Stomach (tissue), 4 donors: ENCODE results near the gene AADACL3.

Experiments used
- CTCF ChIP-seq, 7 experiments: fragments of 450-650 bp in 4 of 7; fragments of 200-600 bp in 3 of 7; sonication (generic) in 3 of 7; IDR thresholded peaks; one replicate each; pipeline ENCODE4 v1.5.1; 2016 to 2019; ENCODE audit warnings: antibody characterized with exemption in 7 of 7, control low read depth in 2 of 7, mild to moderate bottlenecking in 1 of 7
- EP300 ChIP-seq: sonication (generic); formaldehyde crosslinking; IDR thresholded peaks from one replicate; pipeline ENCODE4 v1.6.1; 2017; ENCODE audit warnings: antibody characterized with exemption
- POLR2AphosphoS5 ChIP-seq, 3 donors: sonication (generic); formaldehyde crosslinking; IDR thresholded peaks; one replicate each; pipeline ENCODE4 v1.6.1; 2016; ENCODE audit warnings: antibody characterized with exemption in 3 of 3

GRCh38 chr1:12722626-12723025 is 6.7 kb downstream of the AADACL3 start:
- TF ChIP-seq CTCF (IDR thresholded peaks at IDR 0.05): no peak
- no peak for TF ChIP-seq EP300
- no peak for TF ChIP-seq POLR2AphosphoS5 (IDR thresholded peaks at IDR 0.05)
